Fibroblast of lung (primary cell): ENCODE measurements around the gene PDZD2. TPM values are rescaled to one million over a fixed set of nuclear protein-coding genes. Genes with fewer than 3 reads are reported as not detected.

Experiments used
- DNase-seq, 2 donors: peaks; one replicate each; pipeline versions ENCODE4 v3.0.0 to v3.0.0-alpha.2; 2010; ENCODE audit warnings: low read depth in 2 of 2
- H2AFZ ChIP-seq: 2 replicates; pipeline ENCODE4 v1.5.1; 2012; ENCODE audit warnings: low read length, control low read depth, inconsistent platforms
- H3K27ac ChIP-seq: 2 replicates; pipeline ENCODE4 v1.5.1; 2011; ENCODE audit warnings: low read length, control low read depth; ENCODE audit not compliant: insufficient read depth
- H3K27me3 ChIP-seq: 2 replicates; pipeline ENCODE4 v1.5.1; 2011; ENCODE audit warnings: mild to moderate bottlenecking, low read length; ENCODE audit not compliant: control insufficient read depth, insufficient read depth
- H3K36me3 ChIP-seq: 2 replicates; pipeline ENCODE4 v1.5.1; 2011; ENCODE audit warnings: low read length; ENCODE audit not compliant: control insufficient read depth, insufficient read depth
- H3K4me1 ChIP-seq: 2 replicates; pipeline ENCODE4 v1.5.1; 2011; ENCODE audit warnings: low read length; ENCODE audit not compliant: control insufficient read depth, insufficient read depth; ENCODE audit errors: extremely low read depth
- H3K4me2 ChIP-seq: 2 replicates; pipeline ENCODE4 v1.5.1; 2011; ENCODE audit warnings: low read length, control low read depth; ENCODE audit not compliant: insufficient read depth; ENCODE audit errors: extremely low read depth
- H3K4me3 ChIP-seq, 4 experiments: fragments of 200-600 bp in 1 of 4; sonication (generic) in 1 of 4; replicated peaks in 1 of 4; 2 replicates each; pipeline ENCODE4 v1.5.1; 2011 to 2016; ENCODE audit warnings: low read length in 4 of 4, low read depth in 3 of 4, mild to moderate bottlenecking in 3 of 4, control low read depth in 2 of 4, inconsistent platforms in 1 of 4, mixed read lengths in 1 of 4; ENCODE audit not compliant: insufficient read depth in 1 of 4; ENCODE audit errors: control extremely low read depth in 1 of 4
- H3K79me2 ChIP-seq: 2 replicates; pipeline ENCODE4 v1.5.1; 2012; ENCODE audit warnings: mild to moderate bottlenecking, low read length, inconsistent platforms; ENCODE audit not compliant: control insufficient read depth, insufficient read depth
- H3K9ac ChIP-seq: 2 replicates; pipeline ENCODE4 v1.5.1; 2011; ENCODE audit warnings: mild to moderate bottlenecking, low read length, control low read depth; ENCODE audit not compliant: insufficient read depth
- H3K9me3 ChIP-seq: 2 replicates; pipeline ENCODE4 v1.5.1; 2012; ENCODE audit warnings: low read depth, low read length; ENCODE audit not compliant: control insufficient read depth, insufficient read depth
- H4K20me1 ChIP-seq: 2 replicates; pipeline ENCODE4 v1.5.1; 2011; ENCODE audit warnings: low read length; ENCODE audit not compliant: control insufficient read depth, insufficient read depth; ENCODE audit errors: extremely low read depth
- EZH2 ChIP-seq: IDR thresholded peaks from 2 replicates; pipeline ENCODE4 v1.5.1; 2012; ENCODE audit warnings: low read length, control low read depth, mild to moderate bottlenecking; ENCODE audit errors: missing control alignments
- polyA plus RNA-seq, 2 donors: library from polyadenylated mRNA; depleted of rRNA in 1 of 2; stranded (reverse) in 1 of 2; unstranded in 1 of 2; fragments of >200 nt; gene quantifications; 2 replicates each; pipeline ENCODE4 v1.2.1, GENCODE V29; 2011 to 2012; ENCODE audit warnings: missing spikeins in 1 of 2
- total RNA-seq: library from RNA; depleted of rRNA; stranded (reverse); fragments of >200 nt; gene quantifications from 2 replicates; pipeline ENCODE4 v1.2.1, GENCODE V29; 2014
- TF ChIP-seq, protein P1 (sequence below), 2 donors: IDR thresholded peaks in 1 of 2; conservative IDR thresholded peaks in 1 of 2; 1 replicate in 1 of 2; 2 replicates in 1 of 2; pipeline ENCODE4 v1.5.1; 2011 to 2012; ENCODE audit warnings: low read length in 2 of 2, control low read depth in 1 of 2, inconsistent platforms in 1 of 2, low read depth in 1 of 2, mild to moderate bottlenecking in 1 of 2

Gene PDZD2
- total and polyA plus RNA-seq, 2 donors (not counting 1 experiment from before 2014, with no cell fraction given), result 0.33 to 0.40 TPM

DNA sequence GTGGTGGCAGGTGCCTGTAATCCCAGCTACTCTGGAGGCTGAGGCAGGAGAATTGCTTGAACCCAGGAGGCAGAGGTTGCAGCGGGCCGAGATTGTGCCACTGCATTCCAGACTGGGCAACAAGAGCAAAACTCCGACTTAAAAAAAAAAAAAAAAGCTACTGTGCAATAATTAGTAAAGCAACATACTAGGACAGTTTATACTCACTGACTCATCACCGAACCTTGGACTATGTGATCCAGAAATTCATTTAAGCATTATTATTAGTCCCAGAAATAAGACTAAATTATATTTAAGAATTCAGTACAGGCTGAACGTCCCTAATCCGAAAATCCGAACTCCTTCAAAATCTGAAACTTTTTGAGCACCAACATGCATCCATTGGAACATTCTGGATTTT, 497.4 kb downstream of the PDZD2 start:
- no peak for TF ChIP-seq EZH2
- TF ChIP-seq, protein P1, sequence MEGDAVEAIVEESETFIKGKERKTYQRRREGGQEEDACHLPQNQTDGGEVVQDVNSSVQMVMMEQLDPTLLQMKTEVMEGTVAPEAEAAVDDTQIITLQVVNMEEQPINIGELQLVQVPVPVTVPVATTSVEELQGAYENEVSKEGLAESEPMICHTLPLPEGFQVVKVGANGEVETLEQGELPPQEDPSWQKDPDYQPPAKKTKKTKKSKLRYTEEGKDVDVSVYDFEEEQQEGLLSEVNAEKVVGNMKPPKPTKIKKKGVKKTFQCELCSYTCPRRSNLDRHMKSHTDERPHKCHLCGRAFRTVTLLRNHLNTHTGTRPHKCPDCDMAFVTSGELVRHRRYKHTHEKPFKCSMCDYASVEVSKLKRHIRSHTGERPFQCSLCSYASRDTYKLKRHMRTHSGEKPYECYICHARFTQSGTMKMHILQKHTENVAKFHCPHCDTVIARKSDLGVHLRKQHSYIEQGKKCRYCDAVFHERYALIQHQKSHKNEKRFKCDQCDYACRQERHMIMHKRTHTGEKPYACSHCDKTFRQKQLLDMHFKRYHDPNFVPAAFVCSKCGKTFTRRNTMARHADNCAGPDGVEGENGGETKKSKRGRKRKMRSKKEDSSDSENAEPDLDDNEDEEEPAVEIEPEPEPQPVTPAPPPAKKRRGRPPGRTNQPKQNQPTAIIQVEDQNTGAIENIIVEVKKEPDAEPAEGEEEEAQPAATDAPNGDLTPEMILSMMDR (conservative IDR thresholded peaks at IDR 0.05 in 1 of 2, IDR thresholded peaks at IDR 0.05 in 1 of 2; ENCODE audit: low read depth in 1 of 2, low read length in 2 of 2), result no peak

DNA sequence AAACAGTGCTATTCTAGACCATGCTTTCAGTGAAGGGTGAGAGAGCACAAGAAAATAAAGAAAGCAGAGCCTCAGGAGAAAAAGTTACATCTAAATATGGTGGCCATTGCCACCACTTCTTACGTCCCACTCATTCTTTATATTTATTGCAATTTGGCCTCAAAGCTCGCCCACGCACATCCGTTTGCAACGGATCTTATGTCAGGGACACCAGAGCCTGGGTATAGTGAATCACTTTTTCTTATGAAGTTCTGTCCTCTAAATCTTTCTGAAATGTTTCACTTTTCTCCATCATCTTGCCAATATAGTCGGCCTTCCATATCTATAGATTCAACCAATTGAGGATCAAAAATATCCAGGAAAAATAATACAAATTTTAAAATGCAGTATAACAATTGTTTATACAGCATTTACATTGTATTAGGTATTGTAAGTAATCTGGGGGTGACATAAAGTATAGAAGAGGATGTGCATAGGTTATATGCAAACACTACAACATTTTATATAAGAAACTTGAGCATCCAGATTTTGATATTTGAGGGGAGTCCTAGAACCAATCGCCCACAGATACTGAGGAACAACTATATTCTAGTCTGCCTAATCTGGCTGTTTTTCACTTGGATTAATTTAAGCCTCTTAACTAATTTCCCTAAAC, 500.0 kb downstream of the PDZD2 start:
- peak in 1 of 2 donors; percentile 59 for DNase-seq
- no peaks in the 10 kb centered on the region for H4K20me1 ChIP-seq

More for the DNA sequence above, 497.4 kb downstream of the PDZD2 start:
- H3K9ac ChIP-seq, result no peak overlapping the region
- H3K9me3 ChIP-seq, result no peaks in the 10 kb centered on the region
- no peak overlapping the region for H3K27ac ChIP-seq
- peaks cover 3% of the 10 kb centered on the region for H3K36me3 ChIP-seq
- H3K4me2 ChIP-seq, result no peak overlapping the region
- no peaks in the 10 kb centered on the region for H3K4me1 ChIP-seq
- peaks cover 28% of the 10 kb centered on the region for H3K79me2 ChIP-seq
- no peaks in the 10 kb centered on the region for H4K20me1 ChIP-seq
- no peak for DNase-seq
- no peak overlapping the region for H2AFZ ChIP-seq
- no peaks in the 10 kb centered on the region for H3K27me3 ChIP-seq
- H3K4me3 ChIP-seq, result no peak overlapping the region

DNA sequence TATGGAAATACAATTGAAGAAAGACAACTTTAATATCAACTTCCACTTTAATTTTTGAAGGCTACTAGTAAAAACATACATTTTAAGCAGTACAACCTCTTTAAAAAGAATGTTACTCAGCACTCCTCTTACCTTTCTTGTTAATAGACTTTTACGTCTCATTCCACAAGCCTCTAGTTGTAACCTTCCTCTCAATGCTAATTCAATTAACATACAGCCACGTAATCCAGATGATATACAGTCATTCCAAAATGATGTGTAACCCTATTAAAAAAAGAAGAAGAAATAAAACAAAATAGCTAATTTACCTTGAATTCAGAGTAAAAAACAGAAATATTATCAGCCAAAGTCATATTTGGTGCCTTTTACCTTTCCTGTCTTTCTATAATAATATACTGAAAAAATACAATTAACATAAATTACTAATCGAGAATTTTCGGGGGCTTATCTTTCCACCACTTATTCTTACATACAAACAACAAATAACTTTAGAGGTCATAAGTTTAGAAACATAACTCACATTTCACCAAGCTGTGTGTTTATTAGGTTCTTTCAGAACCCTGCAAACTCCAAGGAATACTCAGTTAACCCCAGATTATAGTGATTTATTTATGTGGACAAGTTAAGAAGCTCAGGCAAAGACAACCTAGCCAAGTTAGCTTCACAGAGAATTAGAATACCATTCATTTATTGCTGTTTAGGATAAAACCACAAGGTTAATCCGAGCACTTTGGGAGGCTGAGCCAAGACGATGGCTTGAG, 504.9 kb downstream of the PDZD2 start:
- H3K27ac ChIP-seq, result no peak overlapping the region
- no peak overlapping the region for H3K4me3 ChIP-seq

More for the DNA sequence above, 500.0 kb downstream of the PDZD2 start:
- Histone ChIP-seq H3K36me3 (peaks cover 3% of the 10 kb centered on the region), H3K9me3 (no peaks in the 10 kb centered on the region), H3K27ac (no peak overlapping the region), H3K79me2 (peaks cover 25% of the 10 kb centered on the region), H3K4me1 (no peaks in the 10 kb centered on the region), H3K4me2 (no peak overlapping the region), H3K4me3 (no peak overlapping the region), H2AFZ (no peak overlapping the region), H3K9ac (no peak overlapping the region), H3K27me3 (no peaks in the 10 kb centered on the region)
- TF ChIP-seq EZH2, result no peak
- TF ChIP-seq, protein P1 (conservative IDR thresholded peaks at IDR 0.05 in 1 of 2, IDR thresholded peaks at IDR 0.05 in 1 of 2; ENCODE audit: low read depth in 1 of 2, low read length in 2 of 2), result no peak

More for the DNA sequence above, 504.9 kb downstream of the PDZD2 start:
- no peak overlapping the region for H3K4me2 ChIP-seq
- H3K9me3 ChIP-seq, result no peaks in the 10 kb centered on the region
- peaks cover 2% of the 10 kb centered on the region for H4K20me1 ChIP-seq
- H3K4me1 ChIP-seq, result no peaks in the 10 kb centered on the region
- H3K36me3 ChIP-seq, result no peaks in the 10 kb centered on the region
- H2AFZ ChIP-seq, result no peak overlapping the region
- TF ChIP-seq, protein P1 (conservative IDR thresholded peaks at IDR 0.05 in 1 of 2, IDR thresholded peaks at IDR 0.05 in 1 of 2; ENCODE audit: low read depth in 1 of 2, low read length in 2 of 2), result no peak
- no peak for TF ChIP-seq EZH2
- H3K9ac ChIP-seq, result no peak overlapping the region
- H3K27me3 ChIP-seq, result no peaks in the 10 kb centered on the region
- peak in 1 of 2 donors; percentile 49 for DNase-seq
- H3K79me2 ChIP-seq, result peaks cover 65% of the 10 kb centered on the region
